K562 (cell line): ENCODE measurements around the gene ATP12A. TPM values are rescaled to one million over a fixed set of nuclear protein-coding genes. Genes with fewer than 3 reads are reported as not detected.

Source experiments
- ATAC-seq: fragments of 200-7000 bp; cut with Tn5 transposase; 3 replicates; pipeline ENCODE4 v1.9.1; 2020; ENCODE audit warnings: moderate library complexity
- BruUV-seq: library from RNA; stranded (reverse); fragments of 400-500 nt; replicated peaks from 2 replicates; lab custom pipeline; 2021; lab: Mats Ljungman, UMichigan
- CTCF ChIA-PET: fragments of 300-600 bp; formaldehyde crosslinking; extraction: SDS; loops from one replicate; lab custom pipeline; 2021; ENCODE audit warnings: low intra/inter-chr PET ratio; lab: Yijun Ruan, JAX
- POLR2A ChIA-PET: fragments of 300-600, 350-650 bp; sonication (Branson Sonifier 250); formaldehyde crosslinking; extraction: SDS; loops from one replicate; lab custom pipeline; 2021; ENCODE audit warnings: antibody characterized with exemption, inconsistent platforms; lab: Yijun Ruan, JAX
- DNase-seq, 4 experiments: peaks; one replicate each; pipeline versions ENCODE4 v3.0.0 to v3.0.0-alpha.2; 2011 to 2018; ENCODE audit warnings: low spot score in 3 of 4, mixed read lengths in 3 of 4; ENCODE audit errors: extremely low read depth in 1 of 4
- FAIRE-seq: peaks from 2 replicates; lab custom pipeline; 2011; peaks lifted over from hg19 to GRCh38; lab: Jason Lieb, UNC
- H2AFZ ChIP-seq: 2 replicates; pipeline ENCODE4 v1.6.0; 2011; ENCODE audit warnings: low read depth, low read length, control low read depth, inconsistent platforms
- H3K27ac ChIP-seq: fragments of 200-600 bp; 3 replicates; pipeline ENCODE4 v1.8.0; 2011; ENCODE audit warnings: low read depth, mild to moderate bottlenecking, control low read depth, inconsistent platforms, low read length, moderate library complexity, mixed read lengths; ENCODE audit errors: extremely low read depth
- H3K27me3 ChIP-seq, 2 experiments: fragments of 300-600 bp in 1 of 2; 2 replicates in 1 of 2; 3 replicates in 1 of 2; pipeline versions ENCODE4 v1.6.0 to v1.8.0; 2011; ENCODE audit warnings: inconsistent platforms in 2 of 2, low read length in 2 of 2, mild to moderate bottlenecking in 1 of 2, mixed read lengths in 1 of 2, moderate library complexity in 1 of 2; ENCODE audit not compliant: control insufficient read depth in 2 of 2, insufficient read depth in 2 of 2
- H3K36me3 ChIP-seq: fragments of 300-600 bp; 3 replicates; pipeline ENCODE4 v1.8.0; 2011; ENCODE audit warnings: mild to moderate bottlenecking, low read length, inconsistent platforms; ENCODE audit not compliant: control insufficient read depth, insufficient read depth
- H3K4me1 ChIP-seq, 2 experiments: fragments of 200-600 bp in 1 of 2; replicated peaks in 1 of 2; 2 replicates in 1 of 2; 3 replicates in 1 of 2; pipeline versions ENCODE4 v1.5.1 to v1.8.0; 2011; ENCODE audit warnings: inconsistent platforms in 2 of 2, low read length in 2 of 2, mild to moderate bottlenecking in 1 of 2, mixed read lengths in 1 of 2, moderate library complexity in 1 of 2; ENCODE audit not compliant: control insufficient read depth in 2 of 2, insufficient read depth in 2 of 2
- H3K4me2 ChIP-seq: 2 replicates; pipeline ENCODE4 v1.6.1; 2011; ENCODE audit warnings: low read length, control low read depth, inconsistent platforms, mixed read lengths; ENCODE audit not compliant: insufficient read depth
- H3K4me3 ChIP-seq: fragments of 200-600 bp; sonication (generic), shearing (Covaris generic); 2 replicates; pipeline ENCODE4 v1.5.1; 2016; ENCODE audit warnings: control low read depth, inconsistent platforms
- H3K79me2 ChIP-seq: fragments of 200-600 bp; 3 replicates; pipeline ENCODE4 v1.8.0; 2011; ENCODE audit warnings: low read length, inconsistent platforms; ENCODE audit not compliant: control insufficient read depth, insufficient read depth
- H3K9ac ChIP-seq, 2 experiments: 2 replicates each; pipeline versions ENCODE4 v1.6.0 to v1.6.1; 2011; ENCODE audit warnings: low read depth in 2 of 2, low read length in 2 of 2, control low read depth in 1 of 2, inconsistent platforms in 1 of 2, mild to moderate bottlenecking in 1 of 2, mixed read lengths in 1 of 2; ENCODE audit not compliant: insufficient read depth in 1 of 2
- H3K9me1 ChIP-seq: one replicate; pipeline ENCODE4 v1.6.0; 2011; ENCODE audit warnings: inconsistent platforms, mild to moderate bottlenecking, low read length, moderate library complexity; ENCODE audit not compliant: control insufficient read depth, insufficient read depth
- H3K9me3 ChIP-seq: replicated peaks from 2 replicates; pipeline ENCODE4 v1.5.1; 2011; ENCODE audit warnings: low read depth, low read length, inconsistent platforms; ENCODE audit not compliant: control insufficient read depth, insufficient read depth
- H4K20me1 ChIP-seq: replicated peaks from 2 replicates; pipeline ENCODE4 v1.6.1; 2011; ENCODE audit warnings: low read length, inconsistent platforms, mixed read lengths; ENCODE audit not compliant: control insufficient read depth, insufficient read depth
- ADNP ChIP-seq: fragments of 200-800 bp; sonication (Bioruptor generic); IDR thresholded peaks from 2 replicates; pipeline ENCODE4 v1.6.1; 2016; ENCODE audit warnings: missing genetic modification characterization, missing compliant biosample characterization
- CCAR2 ChIP-seq: fragments of 200-400 bp; formaldehyde crosslinking; IDR thresholded peaks from 2 replicates; pipeline ENCODE4 v1.6.1; 2017; ENCODE audit warnings: mild to moderate bottlenecking, low read depth, low read length
- CHCHD3 ChIP-seq: fragments of 250-450 bp; sonication (Bioruptor Pico); IDR thresholded peaks from 2 replicates; pipeline ENCODE4 v2.1.2; 2022; ENCODE audit warnings: mild to moderate bottlenecking
- CREM ChIP-seq: IDR thresholded peaks from 2 replicates; pipeline ENCODE4 v1.6.1; 2014; ENCODE audit warnings: antibody characterized with exemption, low read depth
- FOS ChIP-seq: IDR thresholded peaks from 3 replicates; pipeline ENCODE4 v1.6.1; 2011; ENCODE audit not compliant: insufficient read length; ENCODE audit errors: extremely low read depth
- FOXM1 ChIP-seq, 2 experiments: fragments of 450-650 bp in 1 of 2; sonication (generic) in 1 of 2; formaldehyde crosslinking in 1 of 2; IDR thresholded peaks; 2 replicates each; pipeline versions ENCODE4 v1.6.1 to v1.9.0; 2017 to 2022; ENCODE audit warnings: low read depth in 2 of 2, mild to moderate bottlenecking in 2 of 2, missing genetic modification reagents in 1 of 2, moderate library complexity in 1 of 2
- GATAD2A ChIP-seq: fragments of 450-650 bp; IDR thresholded peaks from 2 replicates; pipeline ENCODE4 v1.6.1; 2017
- GATAD2B ChIP-seq: fragments of 450-650 bp; IDR thresholded peaks from 2 replicates; pipeline ENCODE4 v1.6.1; 2017; ENCODE audit warnings: mild to moderate bottlenecking, borderline replicate concordance
- HDAC2 ChIP-seq: fragments of 450-650 bp; IDR thresholded peaks from 2 replicates; pipeline ENCODE4 v1.6.1; 2016; ENCODE audit warnings: mild to moderate bottlenecking
- MBD2 ChIP-seq: sonication (generic); IDR thresholded peaks from 2 replicates; pipeline ENCODE4 v1.6.1; 2016; ENCODE audit warnings: low read depth, borderline replicate concordance
- MTF1 ChIP-seq: fragments of 250-450 bp; sonication (Bioruptor Pico); IDR thresholded peaks from 2 replicates; pipeline ENCODE4 v1.9.0; 2021; ENCODE audit warnings: moderate library complexity, mild to moderate bottlenecking, inconsistent platforms, borderline replicate concordance
- NELFE ChIP-seq: IDR thresholded peaks from 2 replicates; pipeline ENCODE4 v1.6.1; 2011; ENCODE audit warnings: mild to moderate bottlenecking; ENCODE audit not compliant: insufficient read depth, insufficient read length
- POLR2H ChIP-seq: IDR thresholded peaks from 2 replicates; pipeline ENCODE4 v1.6.1; 2016; ENCODE audit warnings: missing genetic modification characterization, low read depth, mild to moderate bottlenecking, control low read depth, missing compliant biosample characterization, moderate library complexity
- SMARCB1 ChIP-seq: IDR thresholded peaks from 2 replicates; pipeline ENCODE4 v1.6.1; 2011; ENCODE audit warnings: improper control_type of control experiment, low read depth; ENCODE audit not compliant: insufficient read length
- ZC3H8 ChIP-seq: fragments of 450-650 bp; IDR thresholded peaks from 2 replicates; pipeline ENCODE4 v1.6.1; 2017
- WGBS: fragments of 100-300 bp; shearing (Covaris generic); methylation state at CpG from one replicate; pipeline ENCODE4 v1.1.6; 2016; ENCODE audit warnings: low coverage, mixed read lengths; ENCODE audit not compliant: insufficient coverage; ENCODE audit errors: missing lambda C conversion rate; 5-methylcytosine and 5-hydroxymethylcytosine counted together
- in situ Hi-C: fragments of 300-500 bp; cut with MboI; formaldehyde crosslinking; loops from 4 replicates; pipeline ENCODE4 v1.15.0; 2018; ENCODE audit warnings: inconsistent platforms, mixed read lengths
- intact Hi-C: fragments of 100-400 bp; cut with micrococcal nuclease; formaldehyde crosslinking; loops from 2 replicates; pipeline ENCODE4 v1.14.2; 2022
- polyA plus RNA-seq, 8 experiments: library from polyadenylated mRNA; depleted of rRNA in 4 of 8; stranded (reverse) in 5 of 8; unstranded in 3 of 8; fragments of >200 nt; fragmentation: Nextera tagmentation in 2 of 8; fragmentation: Illumina TruSeq in 1 of 8; extraction: Ambion mirVana in 2 of 8; extraction: Trizol in 1 of 8; gene quantifications; 2 replicates each; pipeline versions ENCODE4 v1.2.1 to v1.2.3, GENCODE V29; 2011 to 2014; ENCODE audit warnings: inconsistent platforms in 1 of 8, missing spikeins in 1 of 8
- total RNA-seq, 7 experiments: library from RNA; depleted of rRNA in 6 of 7; stranded (reverse); fragments of >200 nt in 6 of 7; fragmentation: Illumina TruSeq in 2 of 7; extraction: Trizol in 2 of 7; gene quantifications; 2 replicates each; pipeline versions ENCODE4 v1.2.1 to v1.2.3, GENCODE V29; 2011 to 2021; ENCODE audit warnings: low replicate concordance in 1 of 7
- TF ChIP-seq, protein P1 (sequence below): sonication (generic); formaldehyde crosslinking; IDR thresholded peaks from 2 replicates; pipeline ENCODE4 v1.8.1; 2023; ENCODE audit warnings: mild to moderate bottlenecking, missing genetic modification reagents
- TF ChIP-seq, protein P2 (sequence below): fragments of 200-800 bp; sonication (Bioruptor generic); IDR thresholded peaks from 2 replicates; pipeline ENCODE4 v1.6.1; 2016; ENCODE audit warnings: missing genetic modification characterization, missing compliant biosample characterization

ATP12A gene
- total and polyA plus RNA-seq, 9 of the 15 experiments (the other 6 are each of a cell fraction or from before 2014, with no cell fraction given) = not detected

DNA sequence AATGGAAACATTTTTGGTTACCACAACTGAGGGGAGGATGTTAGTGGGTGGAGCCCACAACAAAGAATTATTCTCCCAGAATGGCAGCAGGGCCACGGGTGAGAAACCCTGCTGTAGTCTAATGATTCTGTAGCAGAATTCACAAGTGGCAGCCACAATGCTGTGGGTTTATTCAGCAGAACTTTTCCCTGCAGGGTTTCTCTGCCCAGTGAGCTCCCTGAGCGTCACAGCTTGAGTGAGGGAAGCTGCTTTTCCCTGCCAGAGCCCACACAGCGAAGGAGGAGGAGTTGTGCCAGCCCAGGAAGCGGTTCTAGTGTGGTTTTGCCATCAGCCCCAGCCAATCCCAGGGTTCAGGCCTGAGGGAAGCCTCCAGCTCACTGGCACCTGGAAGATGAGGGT is 4.4 kb downstream of the ATP12A start (continued):
- TF ChIP-seq, protein P1, sequence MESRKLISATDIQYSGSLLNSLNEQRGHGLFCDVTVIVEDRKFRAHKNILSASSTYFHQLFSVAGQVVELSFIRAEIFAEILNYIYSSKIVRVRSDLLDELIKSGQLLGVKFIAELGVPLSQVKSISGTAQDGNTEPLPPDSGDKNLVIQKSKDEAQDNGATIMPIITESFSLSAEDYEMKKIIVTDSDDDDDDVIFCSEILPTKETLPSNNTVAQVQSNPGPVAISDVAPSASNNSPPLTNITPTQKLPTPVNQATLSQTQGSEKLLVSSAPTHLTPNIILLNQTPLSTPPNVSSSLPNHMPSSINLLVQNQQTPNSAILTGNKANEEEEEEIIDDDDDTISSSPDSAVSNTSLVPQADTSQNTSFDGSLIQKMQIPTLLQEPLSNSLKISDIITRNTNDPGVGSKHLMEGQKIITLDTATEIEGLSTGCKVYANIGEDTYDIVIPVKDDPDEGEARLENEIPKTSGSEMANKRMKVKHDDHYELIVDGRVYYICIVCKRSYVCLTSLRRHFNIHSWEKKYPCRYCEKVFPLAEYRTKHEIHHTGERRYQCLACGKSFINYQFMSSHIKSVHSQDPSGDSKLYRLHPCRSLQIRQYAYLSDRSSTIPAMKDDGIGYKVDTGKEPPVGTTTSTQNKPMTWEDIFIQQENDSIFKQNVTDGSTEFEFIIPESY (CRISPR knock-in tag) = no peak
- no peak for TF ChIP-seq NELFE
- TF ChIP-seq MTF1 (CRISPR knock-in tag) = no peak
- no peak for TF ChIP-seq ZC3H8

DNA sequence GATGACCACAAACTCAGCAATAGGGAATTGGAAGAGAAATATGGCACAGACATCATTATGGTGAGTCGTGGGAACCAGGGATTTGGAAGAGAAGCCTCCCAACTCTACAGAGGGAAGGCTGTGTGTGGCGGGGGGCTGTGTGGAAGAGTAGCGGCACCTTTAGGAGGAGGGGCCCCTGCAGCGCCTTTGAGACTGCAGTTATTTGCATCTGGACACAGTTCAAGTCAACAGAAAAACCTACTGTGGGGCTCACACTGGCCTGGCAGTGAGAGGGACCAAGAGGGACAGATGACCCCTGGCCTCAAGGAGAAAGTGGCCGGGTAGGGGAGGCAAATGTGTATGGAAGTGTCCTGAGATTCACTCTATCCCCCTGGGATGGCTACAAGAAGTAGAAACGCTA is 5.1 kb downstream of the ATP12A start:
- BruUV-seq = no TSS peak
- intact Hi-C loops = no loop called here
- in situ Hi-C loops = no loop called here
- H3K27ac ChIP-seq = no peak overlapping the region
- H3K4me3 ChIP-seq = no peak overlapping the region
- H3K9me1 ChIP-seq = no peaks in the 10 kb centered on the region
- no peaks in the 10 kb centered on the region for H3K79me2 ChIP-seq
- H3K9ac ChIP-seq = no peak overlapping the region
- no peaks in the 10 kb centered on the region for H4K20me1 ChIP-seq
- ChIA-PET POLR2A (no interaction called here), CTCF (no interaction called here)
- FAIRE-seq (no peak), ATAC-seq (no peak), DNase-seq (no peak)
- no peak overlapping the region for H2AFZ ChIP-seq
- peaks cover 2 to 38% of the 10 kb centered on the region in 2 experiments; a peak in 4 of 5 replicates for H3K27me3 ChIP-seq
- H3K36me3 ChIP-seq = no peaks in the 10 kb centered on the region
- H3K4me1 ChIP-seq = no peaks in the 10 kb centered on the region; a peak in 1 of 5 replicates
- H3K9me3 ChIP-seq = no peaks in the 10 kb centered on the region
- WGBS = 0% methylated on average over 5 of the region's 6 CpGs
- H3K4me2 ChIP-seq = no peak overlapping the region
- TF ChIP-seq CHCHD3 (CRISPR knock-in tag) (no peak), FOS (no peak), FOXM1 (IDR thresholded peaks at IDR 0.05; ENCODE audit: low read depth) (no peak), FOXM1 (CRISPR knock-in tag; IDR thresholded peaks at IDR 0.05; ENCODE audit: low read depth) (no peak), CCAR2 (no peak), CREM (no peak), SMARCB1 (no peak), POLR2H (tag) (no peak), GATAD2A (no peak), ADNP (tag) (no peak), GATAD2B (no peak), HDAC2 (no peak), MBD2 (no peak)
- TF ChIP-seq, protein P2, sequence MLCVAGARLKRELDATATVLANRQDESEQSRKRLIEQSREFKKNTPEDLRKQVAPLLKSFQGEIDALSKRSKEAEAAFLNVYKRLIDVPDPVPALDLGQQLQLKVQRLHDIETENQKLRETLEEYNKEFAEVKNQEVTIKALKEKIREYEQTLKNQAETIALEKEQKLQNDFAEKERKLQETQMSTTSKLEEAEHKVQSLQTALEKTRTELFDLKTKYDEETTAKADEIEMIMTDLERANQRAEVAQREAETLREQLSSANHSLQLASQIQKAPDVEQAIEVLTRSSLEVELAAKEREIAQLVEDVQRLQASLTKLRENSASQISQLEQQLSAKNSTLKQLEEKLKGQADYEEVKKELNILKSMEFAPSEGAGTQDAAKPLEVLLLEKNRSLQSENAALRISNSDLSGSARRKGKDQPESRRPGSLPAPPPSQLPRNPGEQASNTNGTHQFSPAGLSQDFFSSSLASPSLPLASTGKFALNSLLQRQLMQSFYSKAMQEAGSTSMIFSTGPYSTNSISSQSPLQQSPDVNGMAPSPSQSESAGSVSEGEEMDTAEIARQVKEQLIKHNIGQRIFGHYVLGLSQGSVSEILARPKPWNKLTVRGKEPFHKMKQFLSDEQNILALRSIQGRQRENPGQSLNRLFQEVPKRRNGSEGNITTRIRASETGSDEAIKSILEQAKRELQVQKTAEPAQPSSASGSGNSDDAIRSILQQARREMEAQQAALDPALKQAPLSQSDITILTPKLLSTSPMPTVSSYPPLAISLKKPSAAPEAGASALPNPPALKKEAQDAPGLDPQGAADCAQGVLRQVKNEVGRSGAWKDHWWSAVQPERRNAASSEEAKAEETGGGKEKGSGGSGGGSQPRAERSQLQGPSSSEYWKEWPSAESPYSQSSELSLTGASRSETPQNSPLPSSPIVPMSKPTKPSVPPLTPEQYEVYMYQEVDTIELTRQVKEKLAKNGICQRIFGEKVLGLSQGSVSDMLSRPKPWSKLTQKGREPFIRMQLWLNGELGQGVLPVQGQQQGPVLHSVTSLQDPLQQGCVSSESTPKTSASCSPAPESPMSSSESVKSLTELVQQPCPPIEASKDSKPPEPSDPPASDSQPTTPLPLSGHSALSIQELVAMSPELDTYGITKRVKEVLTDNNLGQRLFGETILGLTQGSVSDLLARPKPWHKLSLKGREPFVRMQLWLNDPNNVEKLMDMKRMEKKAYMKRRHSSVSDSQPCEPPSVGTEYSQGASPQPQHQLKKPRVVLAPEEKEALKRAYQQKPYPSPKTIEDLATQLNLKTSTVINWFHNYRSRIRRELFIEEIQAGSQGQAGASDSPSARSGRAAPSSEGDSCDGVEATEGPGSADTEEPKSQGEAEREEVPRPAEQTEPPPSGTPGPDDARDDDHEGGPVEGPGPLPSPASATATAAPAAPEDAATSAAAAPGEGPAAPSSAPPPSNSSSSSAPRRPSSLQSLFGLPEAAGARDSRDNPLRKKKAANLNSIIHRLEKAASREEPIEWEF = no peak
